ENCODE results near the gene AMBP.

Gene AMBP

GRCh38 chr9:114078021-114078780 is at the start of gene AMBP:
TSS of gene AMBP (minus strand) at chr9:114078300. CDS start at chr9:114078209, 91 bp downstream.
- no peak for DNase-seq

DNA sequence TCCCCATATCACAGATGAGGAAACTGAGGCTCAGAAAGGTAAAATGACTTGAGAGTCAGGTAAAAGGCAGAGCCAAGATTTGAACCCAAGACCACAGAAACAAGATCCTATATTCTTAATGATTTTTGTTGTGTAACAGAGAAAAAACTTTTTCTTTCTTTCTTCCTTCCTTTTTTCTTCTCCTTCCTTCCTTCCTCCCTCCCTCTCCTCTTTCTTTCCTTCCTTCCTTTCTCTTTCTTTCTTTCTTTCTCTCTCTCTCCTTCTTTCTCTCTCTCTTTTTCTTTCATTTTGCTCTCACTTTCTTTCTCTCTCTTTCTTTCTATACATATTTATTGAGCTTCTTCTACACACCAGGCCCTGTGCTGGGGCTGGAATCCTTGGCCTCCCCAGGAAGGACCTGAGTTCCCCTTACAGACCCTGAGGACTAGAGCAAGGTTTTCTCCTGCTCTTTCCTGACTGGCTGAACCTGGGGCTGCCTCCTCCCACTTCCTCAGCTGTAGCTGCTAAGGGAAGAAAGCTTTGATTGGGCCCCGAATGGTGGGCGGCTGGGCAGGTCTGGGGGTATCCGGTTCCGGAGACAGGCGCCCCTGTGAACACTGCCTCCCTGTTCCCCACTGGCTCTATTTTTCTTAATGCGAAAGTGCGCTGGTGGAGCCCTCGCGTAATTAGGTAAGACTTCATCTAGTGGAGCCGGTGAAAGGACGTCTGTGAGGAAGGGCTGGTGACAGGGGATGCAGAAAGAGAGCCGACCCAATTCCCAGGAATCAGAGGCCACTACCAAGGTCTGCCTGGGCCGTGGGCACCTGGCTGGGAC is 48.4 kb upstream of the AMBP start:
- DNase-seq, result no peak

DNA sequence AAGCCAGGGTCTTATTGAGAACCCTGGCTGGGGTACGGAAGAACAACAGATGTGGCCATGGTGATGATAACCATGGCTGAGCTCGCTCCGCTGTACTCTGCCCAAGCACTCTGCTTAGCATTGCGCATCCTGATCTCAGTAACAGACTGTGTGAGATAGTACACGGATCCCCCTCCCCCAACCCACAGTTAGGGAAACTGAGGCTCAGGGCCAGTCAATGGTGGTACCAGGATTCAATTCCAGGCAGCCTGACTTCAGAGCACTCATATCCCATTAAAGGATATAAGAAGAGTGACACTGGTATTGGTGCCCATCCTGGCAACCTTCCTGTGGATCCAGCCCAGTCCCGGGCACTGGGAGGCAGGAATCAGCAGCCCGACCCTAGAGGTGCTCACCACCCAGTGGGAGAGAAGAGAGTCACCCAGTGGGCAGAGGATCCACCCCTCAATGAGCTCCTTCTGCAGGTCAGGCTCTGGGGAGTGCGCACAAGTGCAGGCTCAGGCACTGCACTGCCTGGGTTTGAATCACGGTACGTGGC is 47.4 kb upstream of the AMBP start:
- DNase-seq, result no peak

DNA sequence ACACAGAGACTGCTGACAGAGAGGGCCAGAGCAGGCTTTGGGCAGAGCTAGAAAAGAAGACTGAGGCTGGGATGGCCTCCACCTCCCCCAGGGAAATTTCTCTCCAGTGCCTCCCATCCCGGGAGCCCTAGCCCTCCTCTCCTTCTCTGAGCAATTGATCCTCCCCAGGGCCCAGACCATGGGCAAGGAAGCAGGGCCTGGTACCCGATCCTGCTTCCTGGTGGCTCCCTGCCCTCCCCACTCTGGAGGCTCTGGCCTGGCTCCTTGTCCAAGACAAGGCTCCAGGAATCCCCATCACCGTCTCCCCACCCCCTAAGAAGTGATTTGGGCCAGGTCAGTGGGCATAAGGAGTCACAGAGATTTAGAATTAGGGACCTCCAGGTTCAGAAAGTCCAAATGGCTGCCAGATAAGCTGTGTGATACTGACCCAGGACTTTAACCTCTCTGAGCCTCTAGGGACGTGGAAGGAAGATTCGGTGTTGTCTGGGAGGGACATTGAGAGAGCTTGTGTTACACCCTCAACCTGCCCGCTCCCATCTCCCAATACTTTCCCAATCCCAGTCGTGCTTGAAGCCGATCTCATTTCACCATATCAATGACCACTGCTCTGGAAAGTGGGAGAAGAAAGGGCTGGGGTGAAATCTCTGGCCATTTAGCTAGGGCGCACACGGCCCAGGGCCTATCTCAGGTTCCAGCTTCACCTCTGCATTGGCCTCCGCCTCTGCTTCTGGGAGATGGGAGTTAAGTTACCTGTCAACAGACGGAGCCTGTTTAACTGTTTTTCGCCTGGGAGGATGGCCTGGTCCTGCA is 46.8 kb upstream of the AMBP start:
- DNase-seq, result no peak

GRCh38 chr9:114124138-114124537 is 46.0 kb upstream of the AMBP start:
- DNase-seq, result no peak

- DNase-seq, result no peak
Observed at GRCh38 chr9:114123031-114123977, 45.2 kb upstream of the AMBP start.

- DNase-seq, result no peak
Observed at GRCh38 chr9:114122136-114123027, 44.3 kb upstream of the AMBP start.

DNA sequence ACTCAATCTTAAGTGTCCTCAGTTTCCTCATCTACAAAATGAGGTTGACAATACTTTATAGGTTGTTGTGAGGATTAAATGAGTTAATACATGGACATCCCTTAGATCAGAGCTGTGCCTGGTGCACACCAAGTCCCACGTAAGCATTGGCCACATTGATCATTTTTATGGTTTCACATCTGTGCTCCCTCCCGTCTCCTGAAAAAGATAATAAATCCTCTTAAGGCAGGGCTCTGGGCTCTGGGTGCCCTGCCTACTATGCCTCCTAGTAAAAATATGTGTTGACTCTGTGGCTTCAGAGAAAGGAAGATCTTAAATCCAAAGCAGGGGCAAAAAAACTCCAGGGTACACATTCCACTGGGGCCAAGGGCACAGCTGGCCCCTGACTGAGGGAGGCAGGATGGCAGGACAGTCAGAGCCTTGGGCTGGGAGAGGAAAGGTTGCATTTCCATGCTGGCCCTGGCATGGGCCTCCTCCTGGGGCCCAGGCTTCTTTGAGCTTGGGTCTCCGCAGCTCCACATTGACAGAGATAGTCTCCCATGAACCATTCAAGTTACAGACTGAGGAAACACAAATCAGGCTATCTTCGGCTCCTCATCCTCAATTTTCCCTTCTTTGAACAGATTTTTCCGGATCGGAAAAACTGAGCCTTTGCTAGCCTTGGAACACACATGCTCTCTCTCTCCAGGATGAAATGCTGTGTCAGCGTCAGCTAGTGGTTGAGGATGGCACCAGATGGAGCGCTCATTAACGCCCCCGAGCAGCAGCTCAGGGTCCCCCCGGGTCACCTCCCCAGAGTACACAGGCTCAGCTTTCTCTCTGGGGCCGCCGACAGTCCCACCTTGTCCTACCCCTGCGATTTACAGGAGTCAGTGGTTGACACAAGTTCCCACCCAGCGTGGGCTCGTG is 43.4 kb upstream of the AMBP start:
- no peak for DNase-seq

GRCh38 chr9:114120192-114121014 is 42.3 kb upstream of the AMBP start:
- no peak for DNase-seq

DNA sequence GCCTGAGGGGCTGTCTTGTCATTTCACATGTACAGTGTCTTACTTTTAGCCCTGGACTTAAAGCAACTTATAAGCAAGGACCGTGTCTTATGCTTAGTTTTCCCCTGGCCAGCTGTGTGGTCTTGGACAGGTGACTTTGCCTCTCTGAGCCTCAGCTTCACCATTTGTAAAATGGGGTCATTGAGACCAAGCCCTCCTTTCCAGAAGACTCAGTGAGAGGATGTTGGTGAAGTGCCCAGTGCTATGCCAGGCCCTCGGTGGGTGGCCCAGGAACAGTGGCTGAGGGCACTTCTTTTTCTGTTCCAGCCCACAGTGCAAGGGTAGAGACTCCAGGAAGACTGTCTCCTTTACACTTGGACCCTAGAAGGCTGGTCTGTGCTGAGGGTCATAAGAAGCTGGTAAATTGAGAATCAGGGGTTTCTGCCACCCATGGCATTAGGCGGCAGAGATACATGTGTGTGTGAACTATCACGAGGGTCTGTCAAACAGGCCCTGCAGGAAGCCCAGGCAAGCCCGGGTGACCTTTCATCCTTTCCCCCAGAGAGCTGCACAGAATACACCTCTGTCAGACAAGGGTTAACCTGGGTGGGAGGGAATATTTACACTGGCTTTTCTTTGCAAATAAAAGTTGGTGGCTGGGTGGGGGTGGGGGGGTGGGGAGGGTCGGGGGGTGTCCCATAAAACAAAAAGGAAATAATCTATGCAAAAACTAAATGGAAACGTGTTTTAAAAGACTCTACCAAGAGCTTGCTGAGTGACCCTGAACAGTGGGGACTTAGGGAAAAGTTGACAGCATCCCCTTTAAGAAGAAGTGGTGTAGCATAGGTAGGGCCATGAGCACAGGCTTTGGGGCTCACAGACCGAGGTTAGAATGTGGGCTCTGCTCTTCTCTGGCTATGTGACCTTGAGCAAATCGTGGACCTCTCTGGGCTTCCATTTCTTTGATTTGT is 41.4 kb upstream of the AMBP start:
- no peak for DNase-seq

- no peak for DNase-seq
Observed at GRCh38 chr9:114117996-114118830, 40.1 kb upstream of the AMBP start.

DNA sequence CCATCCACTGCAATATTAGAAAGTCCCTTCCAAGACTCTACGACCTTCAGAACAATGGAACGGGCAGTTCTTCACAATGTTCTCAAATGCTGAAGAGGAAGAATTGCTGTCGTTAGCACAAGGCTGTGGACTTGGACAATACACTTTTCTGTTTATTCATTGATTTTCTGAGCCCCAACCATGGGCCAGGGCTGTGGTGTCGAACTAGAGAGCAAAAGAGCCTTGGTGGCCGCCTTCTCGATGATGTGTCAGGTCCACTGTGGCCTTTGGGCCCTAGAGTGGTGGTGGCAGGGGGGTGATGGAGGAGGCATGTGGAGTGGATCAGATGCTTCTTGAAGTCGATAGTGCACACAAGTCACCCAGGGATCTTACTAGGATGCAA is 39.5 kb upstream of the AMBP start:
- no peak for DNase-seq

- no peak for DNase-seq
Observed at GRCh38 chr9:114116126-114116747, 38.1 kb upstream of the AMBP start.

- DNase-seq, result no peak
Observed at GRCh38 chr9:114115654-114116125, 37.6 kb upstream of the AMBP start.

DNA sequence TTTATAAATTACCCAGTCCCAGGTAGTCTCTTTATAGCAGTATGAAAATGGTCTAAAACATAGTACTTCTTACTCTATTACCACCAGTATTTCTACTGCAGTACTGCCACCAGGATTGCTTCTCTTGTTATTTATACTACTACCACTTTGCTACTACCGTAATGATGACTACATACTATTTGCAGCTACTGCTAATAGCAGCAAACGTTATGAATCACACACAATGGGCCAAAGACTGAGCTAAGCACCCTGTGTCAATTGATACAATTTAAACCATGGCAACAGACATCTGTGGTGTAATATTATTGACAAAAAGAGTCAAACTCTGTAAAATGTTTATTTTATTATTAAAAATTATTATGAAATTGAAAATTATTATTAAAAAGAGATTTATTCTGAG is 36.3 kb upstream of the AMBP start:
- no peak for DNase-seq

Measured in stimulated activated CD4-positive, alpha-beta T cell treated with anti-CD3 and anti-CD28 coated beads, Interleukin-15, amount 100 ng/mL, for 24 hours (primary cell).